ENCODE results near the gene CSF2RB. TPM values are rescaled to one million over a fixed set of nuclear protein-coding genes. Genes with fewer than 3 reads are reported as not detected.

The CSF2RB gene
- total RNA-seq, 1 donor from 2014 or later = not detected

- H3K27me3 Mint-ChIP-seq (ENCODE audit: unreplicated experiment) = peaks cover 10% of the 10 kb centered on the region
- DNase-seq = no peak
- no peaks in the 10 kb centered on the region for H3K4me1 Mint-ChIP-seq (ENCODE audit: low read depth, unreplicated experiment)
- peaks cover 10% of the 10 kb centered on the region for H3K9me3 Mint-ChIP-seq (ENCODE audit: unreplicated experiment)
- TF ChIP-seq CTCF (IDR thresholded peaks at IDR 0.05; ENCODE audit: partially characterized antibody, unreplicated experiment) = no peak
- no peak overlapping the region for H3K27ac Mint-ChIP-seq (ENCODE audit: unreplicated experiment)
- no peak overlapping the region for H3K4me3 Mint-ChIP-seq (ENCODE audit: unreplicated experiment)
- H3K36me3 Mint-ChIP-seq (ENCODE audit: unreplicated experiment) = no peaks in the 10 kb centered on the region
Measured at GRCh38 chr22:36867695-36868094, 45.7 kb upstream of the CSF2RB start.

GRCh38 chr22:36868546-36869181, 44.8 kb upstream of the CSF2RB start:
- peaks cover 14% of the 10 kb centered on the region for H3K9me3 Mint-ChIP-seq (ENCODE audit: unreplicated experiment)
- H3K27me3 Mint-ChIP-seq (ENCODE audit: unreplicated experiment) = peaks cover 14% of the 10 kb centered on the region
- H3K36me3 Mint-ChIP-seq (ENCODE audit: unreplicated experiment) = no peaks in the 10 kb centered on the region
- peak overlapping the region; percentile 43 for H3K27ac Mint-ChIP-seq (ENCODE audit: unreplicated experiment)
- no peak for TF ChIP-seq CTCF (IDR thresholded peaks at IDR 0.05; ENCODE audit: partially characterized antibody, unreplicated experiment)
- no peaks in the 10 kb centered on the region for H3K4me1 Mint-ChIP-seq (ENCODE audit: low read depth, unreplicated experiment)
- no peak for DNase-seq
- H3K4me3 Mint-ChIP-seq (ENCODE audit: unreplicated experiment) = no peak overlapping the region

GRCh38 chr22:36870250-36870649, 43.2 kb upstream of the CSF2RB start:
- Mint-ChIP-seq H3K9me3 (ENCODE audit: unreplicated experiment) (peaks cover 11% of the 10 kb centered on the region), H3K36me3 (ENCODE audit: unreplicated experiment) (no peaks in the 10 kb centered on the region), H3K27ac (ENCODE audit: unreplicated experiment) (no peak overlapping the region), H3K27me3 (ENCODE audit: unreplicated experiment) (peaks cover 14% of the 10 kb centered on the region), H3K4me1 (ENCODE audit: low read depth, unreplicated experiment) (no peaks in the 10 kb centered on the region), H3K4me3 (ENCODE audit: unreplicated experiment) (no peak overlapping the region)
- TF ChIP-seq CTCF (IDR thresholded peaks at IDR 0.05; ENCODE audit: partially characterized antibody, unreplicated experiment) = no peak
- no peak for DNase-seq

- Mint-ChIP-seq H3K27me3 (ENCODE audit: unreplicated experiment) (peaks cover 13% of the 10 kb centered on the region), H3K4me3 (ENCODE audit: unreplicated experiment) (no peak overlapping the region), H3K4me1 (ENCODE audit: low read depth, unreplicated experiment) (no peaks in the 10 kb centered on the region), H3K9me3 (ENCODE audit: unreplicated experiment) (peaks cover 5% of the 10 kb centered on the region), H3K27ac (ENCODE audit: unreplicated experiment) (no peak overlapping the region), H3K36me3 (ENCODE audit: unreplicated experiment) (no peaks in the 10 kb centered on the region)
- TF ChIP-seq CTCF (IDR thresholded peaks at IDR 0.05; ENCODE audit: partially characterized antibody, unreplicated experiment) = no peak
- DNase-seq = no peak
Measured at GRCh38 chr22:36871669-36872081, 41.8 kb upstream of the CSF2RB start.

- Mint-ChIP-seq H3K9me3 (ENCODE audit: unreplicated experiment) (peaks cover 5% of the 10 kb centered on the region), H3K27me3 (ENCODE audit: unreplicated experiment) (peaks cover 10% of the 10 kb centered on the region), H3K27ac (ENCODE audit: unreplicated experiment) (no peak overlapping the region), H3K4me3 (ENCODE audit: unreplicated experiment) (no peak overlapping the region), H3K4me1 (ENCODE audit: low read depth, unreplicated experiment) (no peaks in the 10 kb centered on the region), H3K36me3 (ENCODE audit: unreplicated experiment) (no peaks in the 10 kb centered on the region)
- no peak for TF ChIP-seq CTCF (IDR thresholded peaks at IDR 0.05; ENCODE audit: partially characterized antibody, unreplicated experiment)
- DNase-seq = no peak
Measured at GRCh38 chr22:36872084-36872483, 41.3 kb upstream of the CSF2RB start.

Data from glutamatergic neuron (in vitro differentiated cells).